HG03571 (cell line): ENCODE measurements around the gene APC2.

ENCODE experiments used
- ATAC-seq: cut with Tn5 transposase; IDR thresholded peaks from one replicate; pipeline ENCODE4 v1.9.1; 2021; ENCODE audit not compliant: unreplicated experiment

The APC2 gene

DNA sequence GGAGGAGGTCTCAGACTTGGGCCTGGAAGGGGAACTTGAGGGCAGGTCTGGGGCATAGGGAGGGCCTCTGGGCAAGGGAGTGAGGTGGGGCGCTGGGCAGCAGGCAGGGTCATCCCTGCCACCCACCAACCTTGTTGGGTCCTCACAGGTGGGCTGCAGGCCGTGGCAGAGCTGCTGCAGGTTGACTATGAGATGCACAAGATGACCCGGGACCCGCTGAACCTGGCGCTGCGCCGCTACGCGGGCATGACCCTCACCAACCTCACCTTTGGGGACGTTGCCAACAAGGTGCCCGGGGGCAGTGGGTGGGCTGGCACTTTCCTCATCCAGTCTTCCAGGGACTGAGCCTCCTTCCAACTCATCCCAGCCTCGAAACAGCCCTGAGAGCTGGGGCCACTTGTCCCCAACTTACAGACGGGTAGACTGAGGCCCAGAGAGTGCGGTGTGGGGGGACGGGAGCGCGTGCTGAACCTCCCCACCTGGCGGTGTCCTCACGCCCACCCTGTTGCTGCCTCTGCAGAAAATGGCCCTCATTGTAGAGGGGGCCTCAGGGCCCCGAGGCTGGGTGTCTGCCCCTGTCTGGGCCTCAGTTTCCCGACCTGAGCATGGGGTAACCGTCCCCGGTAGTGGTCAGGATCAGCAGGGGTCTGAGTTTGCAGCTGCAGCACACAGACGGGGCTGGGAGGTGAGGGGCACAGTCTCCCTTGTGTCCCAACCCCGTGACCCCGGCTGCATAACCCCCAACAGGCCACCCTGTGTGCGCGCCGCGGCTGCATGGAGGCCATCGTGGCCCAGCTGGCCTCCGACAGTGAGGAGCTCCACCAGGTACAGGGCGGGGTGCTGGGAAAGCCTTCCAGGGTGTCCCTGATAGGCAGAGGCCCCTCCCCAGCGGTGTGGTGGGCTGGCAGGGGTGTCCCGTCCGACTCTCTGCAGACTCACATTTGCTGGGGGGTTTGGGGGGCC is 10.4 kb downstream of the APC2 start:
- ATAC-seq: no peak

DNA sequence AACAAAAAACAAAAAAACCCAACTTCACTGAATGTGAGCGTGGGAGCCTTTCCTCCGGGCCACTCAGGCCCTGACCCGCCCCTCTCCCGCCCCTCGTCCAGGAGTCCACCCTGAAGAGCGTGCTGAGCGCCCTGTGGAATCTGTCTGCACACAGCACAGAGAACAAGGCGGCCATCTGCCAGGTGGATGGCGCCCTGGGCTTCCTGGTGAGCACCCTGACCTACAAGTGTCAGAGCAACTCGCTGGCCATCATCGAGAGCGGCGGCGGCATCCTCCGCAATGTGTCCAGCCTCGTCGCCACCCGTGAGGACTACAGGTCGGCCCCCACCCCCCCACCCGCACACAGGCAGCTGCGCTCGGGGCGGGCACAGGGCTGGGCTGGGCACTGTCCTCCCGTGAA is 11.9 kb downstream of the APC2 start:
- ATAC-seq: no peak

DNA sequence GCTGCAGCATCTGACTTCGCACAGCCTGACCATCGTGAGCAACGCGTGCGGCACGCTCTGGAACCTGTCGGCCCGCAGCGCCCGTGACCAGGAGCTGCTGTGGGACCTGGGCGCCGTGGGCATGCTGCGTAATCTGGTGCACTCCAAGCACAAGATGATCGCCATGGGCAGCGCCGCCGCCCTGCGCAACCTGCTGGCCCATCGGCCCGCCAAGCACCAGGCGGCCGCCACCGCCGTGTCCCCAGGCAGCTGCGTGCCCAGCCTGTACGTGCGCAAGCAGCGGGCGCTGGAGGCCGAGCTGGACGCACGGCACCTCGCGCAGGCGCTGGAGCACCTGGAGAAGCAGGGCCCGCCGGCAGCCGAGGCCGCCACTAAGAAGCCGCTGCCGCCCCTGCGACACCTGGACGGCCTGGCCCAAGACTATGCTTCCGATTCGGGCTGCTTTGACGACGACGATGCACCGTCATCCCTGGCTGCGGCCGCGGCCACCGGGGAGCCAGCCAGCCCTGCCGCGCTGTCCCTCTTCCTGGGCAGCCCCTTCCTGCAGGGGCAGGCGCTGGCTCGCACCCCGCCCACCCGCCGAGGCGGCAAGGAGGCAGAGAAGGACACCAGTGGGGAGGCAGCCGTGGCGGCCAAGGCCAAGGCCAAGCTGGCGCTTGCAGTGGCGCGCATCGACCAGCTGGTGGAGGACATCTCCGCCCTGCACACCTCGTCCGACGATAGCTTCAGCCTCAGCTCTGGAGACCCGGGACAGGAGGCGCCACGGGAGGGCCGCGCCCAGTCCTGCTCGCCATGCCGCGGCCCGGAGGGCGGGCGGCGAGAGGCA is 15.5 kb downstream of the APC2 start:
- ATAC-seq: no peak

DNA sequence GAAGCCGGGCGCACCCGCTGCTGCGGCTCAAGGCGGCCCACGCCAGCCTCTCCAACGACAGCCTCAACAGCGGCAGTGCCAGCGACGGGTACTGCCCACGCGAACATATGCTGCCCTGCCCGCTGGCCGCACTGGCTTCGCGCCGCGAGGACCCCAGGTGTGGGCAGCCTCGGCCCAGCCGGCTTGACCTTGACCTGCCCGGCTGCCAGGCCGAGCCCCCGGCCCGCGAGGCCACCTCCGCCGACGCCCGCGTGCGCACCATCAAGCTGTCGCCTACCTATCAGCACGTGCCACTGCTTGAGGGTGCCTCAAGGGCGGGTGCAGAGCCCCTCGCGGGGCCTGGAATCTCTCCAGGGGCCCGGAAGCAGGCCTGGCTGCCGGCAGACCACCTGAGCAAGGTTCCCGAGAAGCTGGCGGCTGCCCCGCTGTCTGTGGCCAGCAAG is 16.1 kb downstream of the APC2 start:
- ATAC-seq: no peak

DNA sequence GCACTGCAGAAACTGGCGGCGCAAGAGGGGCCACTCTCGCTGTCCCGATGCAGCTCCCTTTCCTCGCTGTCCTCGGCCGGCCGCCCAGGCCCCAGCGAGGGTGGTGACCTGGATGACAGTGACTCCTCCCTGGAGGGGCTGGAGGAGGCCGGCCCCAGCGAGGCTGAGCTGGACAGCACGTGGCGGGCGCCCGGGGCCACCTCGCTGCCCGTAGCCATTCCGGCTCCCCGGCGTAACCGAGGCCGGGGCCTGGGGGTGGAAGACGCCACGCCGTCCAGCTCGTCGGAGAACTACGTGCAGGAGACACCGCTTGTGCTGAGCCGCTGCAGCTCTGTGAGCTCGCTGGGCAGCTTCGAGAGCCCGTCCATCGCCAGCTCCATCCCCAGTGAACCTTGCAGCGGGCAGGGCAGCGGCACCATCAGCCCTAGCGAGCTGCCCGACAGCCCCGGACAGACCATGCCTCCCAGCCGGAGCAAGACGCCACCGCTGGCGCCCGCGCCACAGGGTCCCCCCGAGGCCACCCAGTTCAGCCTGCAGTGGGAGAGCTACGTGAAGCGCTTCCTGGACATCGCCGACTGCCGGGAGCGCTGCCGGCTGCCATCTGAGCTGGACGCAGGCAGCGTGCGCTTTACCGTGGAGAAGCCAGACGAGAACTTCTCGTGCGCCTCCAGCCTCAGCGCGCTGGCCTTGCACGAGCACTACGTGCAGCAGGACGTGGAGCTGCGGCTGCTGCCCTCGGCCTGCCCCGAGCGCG is 16.7 kb downstream of the APC2 start:
- no peak for ATAC-seq

DNA sequence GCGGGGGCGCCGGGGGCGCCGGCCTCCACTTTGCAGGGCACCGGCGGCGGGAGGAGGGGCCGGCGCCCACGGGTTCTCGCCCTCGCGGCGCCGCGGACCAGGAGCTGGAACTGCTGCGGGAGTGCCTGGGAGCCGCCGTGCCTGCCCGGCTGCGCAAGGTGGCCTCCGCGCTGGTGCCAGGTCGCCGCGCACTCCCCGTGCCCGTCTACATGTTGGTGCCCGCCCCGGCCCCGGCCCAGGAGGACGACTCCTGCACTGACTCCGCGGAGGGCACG is 17.2 kb downstream of the APC2 start:
- ATAC-seq: no peak

DNA sequence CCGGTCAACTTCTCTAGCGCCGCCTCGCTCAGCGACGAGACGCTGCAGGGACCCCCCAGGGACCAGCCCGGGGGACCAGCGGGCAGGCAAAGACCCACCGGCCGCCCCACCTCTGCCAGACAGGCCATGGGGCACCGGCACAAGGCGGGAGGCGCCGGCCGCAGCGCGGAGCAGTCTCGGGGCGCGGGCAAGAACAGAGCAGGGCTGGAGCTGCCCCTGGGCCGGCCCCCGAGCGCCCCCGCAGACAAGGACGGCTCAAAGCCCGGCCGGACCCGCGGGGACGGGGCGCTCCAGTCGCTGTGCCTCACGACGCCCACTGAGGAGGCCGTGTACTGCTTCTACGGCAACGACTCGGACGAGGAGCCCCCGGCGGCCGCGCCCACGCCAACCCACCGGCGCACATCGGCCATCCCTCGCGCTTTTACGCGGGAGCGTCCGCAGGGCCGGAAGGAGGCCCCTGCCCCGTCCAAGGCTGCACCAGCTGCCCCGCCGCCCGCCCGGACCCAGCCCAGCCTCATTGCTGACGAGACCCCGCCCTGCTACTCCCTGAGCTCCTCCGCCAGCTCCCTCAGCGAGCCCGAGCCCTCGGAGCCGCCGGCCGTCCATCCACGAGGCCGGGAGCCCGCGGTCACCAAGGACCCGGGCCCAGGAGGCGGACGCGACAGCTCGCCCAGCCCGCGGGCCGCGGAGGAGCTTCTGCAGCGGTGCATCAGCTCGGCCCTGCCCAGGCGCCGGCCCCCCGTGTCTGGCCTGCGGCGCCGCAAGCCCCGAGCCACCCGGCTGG is 17.8 kb downstream of the APC2 start:
- ATAC-seq: no peak

DNA sequence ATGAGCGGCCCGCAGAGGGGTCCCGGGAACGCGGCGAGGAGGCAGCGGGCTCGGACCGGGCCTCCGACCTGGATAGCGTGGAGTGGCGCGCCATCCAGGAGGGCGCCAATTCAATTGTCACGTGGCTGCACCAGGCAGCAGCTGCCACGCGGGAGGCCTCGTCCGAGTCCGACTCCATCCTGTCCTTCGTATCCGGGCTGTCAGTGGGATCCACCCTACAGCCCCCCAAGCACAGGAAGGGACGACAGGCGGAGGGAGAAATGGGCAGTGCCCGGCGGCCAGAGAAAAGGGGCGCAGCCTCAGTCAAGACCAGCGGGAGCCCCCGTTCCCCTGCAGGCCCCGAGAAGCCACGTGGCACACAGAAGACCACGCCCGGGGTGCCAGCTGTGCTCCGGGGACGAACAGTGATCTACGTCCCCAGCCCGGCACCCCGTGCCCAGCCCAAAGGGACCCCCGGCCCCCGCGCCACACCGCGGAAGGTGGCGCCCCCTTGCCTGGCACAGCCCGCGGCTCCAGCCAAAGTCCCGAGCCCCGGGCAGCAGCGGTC is 18.4 kb downstream of the APC2 start:
- no peak for ATAC-seq

DNA sequence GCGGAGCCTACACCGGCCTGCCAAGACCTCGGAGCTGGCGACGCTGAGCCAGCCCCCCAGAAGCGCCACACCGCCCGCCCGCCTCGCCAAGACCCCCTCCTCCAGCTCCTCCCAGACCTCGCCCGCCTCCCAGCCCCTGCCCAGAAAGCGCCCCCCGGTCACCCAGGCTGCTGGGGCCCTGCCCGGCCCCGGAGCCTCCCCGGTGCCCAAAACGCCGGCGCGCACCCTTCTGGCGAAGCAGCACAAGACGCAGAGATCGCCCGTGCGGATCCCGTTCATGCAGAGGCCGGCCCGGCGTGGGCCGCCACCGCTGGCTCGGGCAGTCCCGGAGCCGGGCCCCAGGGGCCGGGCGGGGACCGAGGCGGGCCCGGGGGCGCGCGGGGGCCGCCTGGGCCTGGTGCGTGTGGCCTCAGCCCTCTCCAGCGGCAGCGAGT is 18.9 kb downstream of the APC2 start:
- no peak for ATAC-seq

DNA sequence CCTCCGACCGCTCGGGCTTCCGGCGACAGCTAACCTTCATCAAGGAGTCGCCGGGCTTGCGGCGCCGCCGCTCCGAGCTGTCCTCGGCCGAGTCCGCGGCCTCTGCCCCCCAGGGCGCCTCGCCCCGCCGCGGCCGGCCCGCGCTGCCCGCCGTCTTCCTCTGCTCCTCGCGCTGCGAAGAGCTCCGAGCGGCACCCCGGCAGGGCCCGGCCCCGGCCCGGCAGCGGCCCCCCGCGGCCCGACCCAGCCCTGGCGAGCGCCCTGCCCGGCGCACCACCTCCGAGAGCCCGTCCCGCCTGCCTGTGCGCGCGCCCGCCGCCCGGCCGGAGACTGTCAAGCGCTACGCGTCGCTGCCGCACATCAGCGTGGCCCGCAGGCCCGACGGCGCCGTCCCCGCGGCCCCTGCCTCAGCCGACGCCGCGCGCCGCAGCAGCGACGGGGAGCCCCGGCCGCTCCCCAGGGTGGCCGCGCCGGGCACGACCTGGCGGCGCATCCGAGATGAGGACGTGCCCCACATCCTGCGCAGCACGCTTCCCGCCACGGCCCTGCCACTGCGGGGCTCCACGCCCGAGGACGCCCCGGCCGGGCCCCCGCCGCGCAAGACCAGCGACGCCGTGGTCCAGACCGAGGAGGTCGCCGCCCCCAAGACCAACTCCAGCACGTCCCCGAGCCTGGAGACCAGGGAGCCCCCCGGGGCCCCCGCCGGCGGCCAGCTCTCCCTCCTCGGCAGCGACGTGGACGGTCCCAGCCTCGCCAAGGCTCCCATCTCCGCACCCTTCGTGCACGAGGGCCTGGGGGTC is 19.5 kb downstream of the APC2 start:
- ATAC-seq: no peak

DNA sequence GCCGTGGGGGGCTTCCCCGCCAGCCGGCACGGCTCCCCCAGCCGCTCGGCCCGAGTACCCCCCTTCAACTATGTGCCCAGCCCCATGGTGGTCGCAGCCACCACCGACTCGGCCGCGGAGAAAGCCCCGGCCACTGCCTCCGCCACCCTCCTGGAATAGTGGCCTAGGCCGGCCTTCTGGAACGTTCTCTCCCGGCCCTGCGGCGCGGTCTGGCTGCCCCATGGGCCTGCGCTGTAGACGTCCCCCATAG is 20.1 kb downstream of the APC2 start:
- no peak for ATAC-seq

DNA sequence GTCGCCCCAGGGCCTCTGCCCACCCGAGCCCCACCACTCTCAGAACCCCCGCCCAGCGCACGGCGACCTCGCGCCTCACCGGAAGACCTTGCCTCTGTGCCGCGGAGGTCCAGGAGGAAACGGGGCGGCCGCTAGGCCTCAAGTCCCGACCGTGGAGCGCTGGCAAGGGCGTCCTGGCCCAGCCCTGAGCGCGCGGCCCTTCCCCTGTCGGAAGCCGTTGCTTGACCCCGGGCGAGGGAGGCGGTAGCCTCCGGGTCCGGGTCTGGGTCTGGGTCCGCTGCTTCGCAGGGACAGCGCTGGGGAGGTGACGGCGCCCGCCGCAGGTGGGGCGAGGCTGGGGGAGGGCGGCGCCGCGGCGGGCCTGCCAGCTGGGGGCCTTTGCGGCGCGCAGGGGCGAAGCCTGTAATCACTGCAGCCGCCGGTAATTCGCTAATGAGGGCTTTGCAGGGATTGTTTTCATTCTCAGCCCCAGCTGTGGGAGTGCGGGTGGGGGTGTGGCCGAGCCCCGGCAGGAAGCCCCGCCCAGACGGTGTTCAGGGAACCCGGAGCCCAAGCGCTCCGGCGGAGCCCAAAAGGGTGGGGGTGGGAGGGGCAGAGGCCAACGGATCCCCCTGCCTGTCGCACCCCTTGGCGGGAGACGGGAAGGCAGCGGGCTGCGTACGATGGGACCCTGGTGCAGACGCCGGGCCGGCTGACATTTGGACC is 20.5 kb downstream of the APC2 start:
- ATAC-seq: no peak

DNA sequence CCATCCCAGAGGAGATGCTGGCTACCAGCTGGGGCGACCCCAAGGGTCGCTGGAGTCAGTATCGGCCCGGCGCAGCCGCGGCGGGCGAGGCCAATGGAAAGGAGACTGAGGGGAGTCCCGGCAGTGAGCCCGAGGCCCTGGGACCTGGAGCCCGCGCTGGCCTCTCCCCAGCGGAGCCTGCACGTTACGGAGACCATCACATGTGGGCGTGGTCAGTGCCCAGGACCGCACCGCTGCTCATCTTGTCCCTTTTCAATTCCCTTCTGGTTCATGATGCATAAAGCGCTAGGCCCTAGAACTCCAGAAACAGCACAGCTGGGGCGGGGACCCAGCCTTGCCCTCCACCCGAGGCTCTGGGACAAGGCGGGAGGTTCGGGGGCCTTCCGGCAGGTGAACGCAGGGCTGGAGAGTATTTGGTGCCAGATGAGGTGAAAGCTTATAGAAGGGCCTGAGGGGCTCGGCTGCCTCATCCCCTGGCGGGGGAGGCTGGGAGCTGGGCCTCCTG is 21.1 kb downstream of the APC2 start:
- ATAC-seq: no peak

DNA sequence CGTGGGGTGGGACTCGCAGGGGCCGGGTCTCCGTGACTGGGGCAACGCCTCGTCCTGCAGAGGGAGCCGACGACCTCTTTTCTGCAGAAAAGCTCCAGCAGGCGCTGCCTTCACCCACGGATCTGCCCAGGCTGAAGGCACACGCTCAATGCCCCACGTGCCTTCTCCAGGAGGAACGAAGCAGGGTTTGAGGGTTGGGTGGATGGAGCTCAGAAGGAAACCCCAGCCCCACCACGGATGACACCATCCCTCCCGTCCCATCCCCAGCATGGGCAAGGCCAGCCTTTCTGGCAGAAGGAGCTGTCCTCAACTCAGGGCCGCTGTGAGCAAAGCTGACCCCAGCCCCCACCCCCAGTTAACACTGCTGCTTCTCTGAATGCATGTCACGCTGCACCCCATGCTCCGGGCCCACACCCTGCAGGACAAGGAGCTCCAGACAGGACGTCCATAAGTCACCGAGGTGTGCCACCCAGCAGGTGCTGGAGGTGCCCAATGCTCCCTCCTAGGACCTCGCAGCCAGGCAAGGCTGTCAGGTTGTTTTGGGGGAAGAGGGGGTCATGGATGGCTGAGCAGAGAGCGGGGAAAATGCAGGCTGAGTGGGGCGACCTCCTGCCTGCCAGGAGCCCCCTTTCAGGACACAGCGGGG is 21.7 kb downstream of the APC2 start:
- ATAC-seq: no peak

DNA sequence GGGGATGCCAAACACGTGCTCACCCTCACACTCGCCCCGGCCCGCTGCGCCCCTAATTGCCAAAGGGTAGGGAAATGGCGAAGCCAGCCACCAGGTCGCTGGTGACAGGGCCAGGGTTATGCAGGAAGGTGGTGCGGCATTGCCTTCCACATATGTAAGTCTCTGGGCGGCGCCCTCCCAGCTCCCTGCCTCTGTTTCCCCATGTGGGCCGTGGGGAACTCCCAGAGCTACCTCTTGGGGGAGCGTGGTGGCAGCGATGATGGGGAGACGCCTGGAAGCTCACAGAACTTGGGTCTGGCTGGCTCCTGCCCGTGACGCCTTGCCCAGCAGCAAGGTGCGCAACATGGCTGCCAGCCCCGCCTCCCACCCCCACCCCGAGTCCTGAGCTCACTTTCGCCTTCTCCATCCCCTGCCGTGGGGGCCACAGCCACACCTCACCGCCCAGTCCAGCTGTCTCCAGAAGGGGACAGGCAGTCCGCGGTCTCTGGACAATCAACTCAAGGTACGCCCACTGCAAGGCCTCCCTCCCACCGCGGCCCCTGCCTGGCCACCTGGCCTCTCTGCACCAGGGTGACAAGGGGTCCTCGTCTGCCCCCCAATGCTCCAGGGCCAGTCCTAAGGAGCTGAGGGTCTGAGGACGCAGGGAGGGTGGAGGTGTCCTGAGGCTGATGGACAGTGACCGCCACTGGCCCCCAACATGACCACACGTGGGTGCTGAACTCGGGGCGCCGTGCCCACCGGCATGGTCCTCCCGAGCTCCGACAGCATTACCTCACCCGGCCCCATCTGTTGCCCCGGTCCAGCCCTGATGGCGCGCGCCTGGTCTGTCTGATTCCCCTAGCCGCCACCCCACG is 22.5 kb downstream of the APC2 start:
- ATAC-seq: no peak

DNA sequence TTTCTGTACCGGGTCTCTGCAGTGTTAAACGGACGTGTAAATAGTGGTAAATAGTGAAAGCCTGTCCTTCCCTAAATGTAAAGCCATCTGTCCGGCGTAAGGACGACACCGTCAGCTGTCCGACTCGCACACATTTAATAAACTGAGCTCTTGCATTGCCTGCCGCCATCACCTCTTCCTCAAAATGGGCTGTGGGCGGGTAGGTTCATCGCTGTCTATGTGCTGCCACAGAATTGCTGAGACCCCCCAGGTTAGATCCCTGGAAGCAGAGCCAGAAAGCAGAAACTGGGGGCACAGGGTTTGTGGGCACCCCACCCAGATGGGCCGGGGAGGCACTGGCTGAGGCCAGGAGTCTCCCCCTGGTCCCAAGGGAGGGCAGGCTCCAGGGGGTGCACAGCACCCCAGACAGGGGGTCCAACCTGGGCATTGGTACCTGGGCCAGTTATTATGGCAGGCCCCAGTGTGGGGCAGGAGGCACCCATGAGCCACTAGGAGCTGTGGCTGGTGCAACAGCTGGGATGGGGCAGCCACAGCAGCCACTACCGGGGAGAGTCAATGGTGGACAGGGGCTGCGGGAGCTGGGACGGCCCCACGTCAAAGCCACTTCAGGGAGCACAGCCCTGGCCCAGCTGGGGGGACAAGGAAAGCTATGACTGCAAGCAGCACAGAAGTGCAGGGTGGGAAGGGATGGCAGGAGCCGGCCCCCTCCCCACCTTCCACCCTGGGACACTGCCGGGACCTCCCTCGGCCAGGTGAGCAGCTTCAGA is 23.3 kb downstream of the APC2 start:
- no peak for ATAC-seq
